HepG2 (cell line): ENCODE measurements around the gene TLR5. TPM values are rescaled to one million over a fixed set of nuclear protein-coding genes. Genes with fewer than 3 reads are reported as not detected.

Source experiments
- ATAC-seq: fragments of 200-7000 bp; cut with Tn5 transposase; 3 replicates; pipeline ENCODE4 v1.9.1; 2020; ENCODE audit warnings: mild to moderate bottlenecking, moderate library complexity
- BruUV-seq: library from RNA; stranded (reverse); fragments of 400-500 nt; replicated peaks from 2 replicates; lab custom pipeline; 2021; lab: Mats Ljungman, UMichigan
- CTCF ChIA-PET: fragments of 300-600 bp; formaldehyde crosslinking; extraction: SDS; loops from one replicate; lab custom pipeline; 2021; ENCODE audit warnings: low total read pairs, inconsistent platforms, low intra/inter-chr PET ratio; lab: Yijun Ruan, JAX
- POLR2A ChIA-PET: fragments of 350-600 bp; sonication (Branson Sonifier 250); formaldehyde crosslinking; loops from one replicate; lab custom pipeline; 2020; ENCODE audit warnings: antibody characterized with exemption, inconsistent platforms; lab: Yijun Ruan, JAX
- DNase-seq: peaks from one replicate; pipeline ENCODE4 v3.0.0-alpha.2; 2015; ENCODE audit warnings: low spot score
- FAIRE-seq: peaks from 3 replicates; lab custom pipeline; 2011; peaks lifted over from hg19 to GRCh38; lab: Jason Lieb, UNC
- H2AFZ ChIP-seq: one replicate; pipeline ENCODE4 v1.6.1; 2011; ENCODE audit warnings: low read length, inconsistent platforms
- H3K27ac ChIP-seq: fragments of 300-600 bp; 3 replicates; pipeline ENCODE4 v1.8.0; 2011; ENCODE audit warnings: mixed run types, mild to moderate bottlenecking, mixed read lengths, low read length, inconsistent platforms; ENCODE audit not compliant: insufficient read depth; ENCODE audit errors: extremely low read length
- H3K27me3 ChIP-seq, 2 experiments: fragments of 200-600 bp in 1 of 2; 2 replicates in 1 of 2; 3 replicates in 1 of 2; pipeline versions ENCODE4 v1.6.0 to v1.8.0; 2011; ENCODE audit warnings: low read length in 2 of 2, mild to moderate bottlenecking in 2 of 2, moderate library complexity in 2 of 2, inconsistent platforms in 1 of 2; ENCODE audit not compliant: insufficient read depth in 2 of 2, control insufficient read depth in 1 of 2
- H3K36me3 ChIP-seq, 2 experiments: fragments of 200-600 bp in 1 of 2; replicated peaks in 1 of 2; 2 replicates in 1 of 2; 3 replicates in 1 of 2; pipeline versions ENCODE4 v1.5.1 to v1.8.0; 2011; ENCODE audit warnings: low read length in 2 of 2, inconsistent platforms in 1 of 2; ENCODE audit not compliant: insufficient read depth in 2 of 2, control insufficient read depth in 1 of 2
- H3K4me1 ChIP-seq: 2 replicates; pipeline ENCODE4 v1.5.1; 2012; ENCODE audit warnings: low read length, inconsistent platforms; ENCODE audit not compliant: insufficient read depth
- H3K4me2 ChIP-seq: 2 replicates; pipeline ENCODE4 v1.6.0; 2011; ENCODE audit warnings: low read depth, low read length, inconsistent platforms
- H3K4me3 ChIP-seq, 3 experiments: fragments of 200-600 bp in 1 of 3; sonication (generic), shearing (Covaris generic) in 1 of 3; replicated peaks in 1 of 3; 2 replicates each; pipeline ENCODE4 v1.5.1; 2011 to 2016; ENCODE audit warnings: low read length in 3 of 3, inconsistent platforms in 2 of 3, low read depth in 2 of 3, mild to moderate bottlenecking in 2 of 3, control low read depth in 1 of 3, mixed read lengths in 1 of 3; ENCODE audit not compliant: insufficient read depth in 1 of 3
- H3K79me2 ChIP-seq: one replicate; pipeline ENCODE4 v1.6.1; 2011; ENCODE audit warnings: low read length, inconsistent platforms; ENCODE audit not compliant: insufficient read depth
- H3K9ac ChIP-seq: 2 replicates; pipeline ENCODE4 v1.6.0; 2011; ENCODE audit warnings: mild to moderate bottlenecking, low read depth, low read length, inconsistent platforms; ENCODE audit not compliant: insufficient read depth
- H3K9me3 ChIP-seq: 2 replicates; pipeline ENCODE4 v1.5.1; 2012; ENCODE audit warnings: mild to moderate bottlenecking, low read length
- H4K20me1 ChIP-seq: 2 replicates; pipeline ENCODE4 v1.6.0; 2011; ENCODE audit warnings: inconsistent platforms, mild to moderate bottlenecking, low read length, moderate library complexity; ENCODE audit not compliant: insufficient read depth
- USF2 ChIP-seq, 2 experiments: sonication (generic) in 1 of 2; formaldehyde crosslinking in 1 of 2; IDR thresholded peaks; 2 replicates each; pipeline versions ENCODE4 v1.5.1 to v1.6.1; 2011 to 2020; ENCODE audit warnings: borderline replicate concordance in 1 of 2, low read depth in 1 of 2, low read length in 1 of 2, mild to moderate bottlenecking in 1 of 2, missing genetic modification reagents in 1 of 2, moderate library complexity in 1 of 2
- ZBTB40 ChIP-seq, 2 experiments: fragments of 450-650 bp in 1 of 2; sonication (generic) in 1 of 2; formaldehyde crosslinking in 1 of 2; IDR thresholded peaks; 2 replicates each; pipeline versions ENCODE4 v1.6.1 to v1.8.0; 2016 to 2022; ENCODE audit warnings: antibody characterized with exemption in 1 of 2, mild to moderate bottlenecking in 1 of 2, missing genetic modification reagents in 1 of 2
- ZNF75D ChIP-seq: sonication (generic); formaldehyde crosslinking; IDR thresholded peaks from 2 replicates; pipeline ENCODE4 v1.8.1; 2023; ENCODE audit warnings: missing genetic modification reagents, mild to moderate bottlenecking, borderline replicate concordance
- WGBS: methylation state at CpG from one replicate; pipeline ENCODE4 v1.1.6; 2017; ENCODE audit warnings: low lambda C conversion rate; 5-methylcytosine and 5-hydroxymethylcytosine counted together
- in situ Hi-C: cut with HindIII; loops from 2 replicates; pipeline ENCODE4 v1.10.0; 2017; ENCODE audit warnings: low pct_unique_long_range_greater_than_20kb; ENCODE audit not compliant: extremely low pct_ligation_motif_present
- intact Hi-C: fragments of 100-400 bp; cut with micrococcal nuclease; formaldehyde crosslinking; loops from one replicate; pipeline ENCODE4 v1.10.0; 2022; ENCODE audit not compliant: unreplicated experiment
- polyA plus RNA-seq, 8 experiments: library from polyadenylated mRNA; depleted of rRNA in 3 of 8; stranded (reverse) in 7 of 8; unstranded in 1 of 8; fragments of >200 nt; fragmentation: Illumina TruSeq in 4 of 8; extraction: Trizol in 4 of 8; gene quantifications; 2 replicates each; pipeline versions ENCODE4 v1.2.1 to v1.2.3, GENCODE V29; 2011 to 2016; ENCODE audit warnings: low read depth in 4 of 8, missing spikeins in 1 of 8, mixed read lengths in 1 of 8; ENCODE audit not compliant: insufficient read depth in 1 of 8
- total RNA-seq, 5 experiments: library from RNA; depleted of rRNA; stranded (reverse); fragments of >200 nt; fragmentation: Illumina TruSeq; extraction: Trizol; gene quantifications; 2 replicates each; pipeline ENCODE4 v1.2.3, GENCODE V29; 2016; ENCODE audit warnings: low read depth in 1 of 5

TLR5 gene
- total and polyA plus RNA-seq, 2 of the 13 experiments (the other 11 are each of a cell fraction or from before 2014, with no cell fraction given): not detected

- intact Hi-C loops: no loop called here
- DNase-seq (no peak), FAIRE-seq (no peak), ATAC-seq (no peak)
- BruUV-seq: no TSS peak
- 64% methylated on average over 9 of the region's 9 CpGs for WGBS
- Histone ChIP-seq H3K36me3 (no peaks in the 10 kb centered on the region), H3K27me3 (peaks cover 0 to 10% of the 10 kb centered on the region in 2 experiments; a peak in 1 of 5 replicates), H3K9ac (no peak overlapping the region), H3K9me3 (no peaks in the 10 kb centered on the region), H3K79me2 (no peaks in the 10 kb centered on the region), H3K27ac (no peak overlapping the region), H2AFZ (no peak overlapping the region), H3K4me3 (no peak overlapping the region), H3K4me2 (no peak overlapping the region), H4K20me1 (no peaks in the 10 kb centered on the region), H3K4me1 (peaks cover under 1% of the 10 kb centered on the region; the same call in 1 of the 2 replicates)
- CTCF ChIA-PET: no interaction called here
- POLR2A ChIA-PET: no interaction called here
- no peak for TF ChIP-seq ZNF75D (CRISPR knock-in tag)
- no peak for TF ChIP-seq USF2 (IDR thresholded peaks at IDR 0.05; ENCODE audit: low read depth, low read length)
- TF ChIP-seq USF2 (CRISPR knock-in tag; IDR thresholded peaks at IDR 0.05; ENCODE audit: borderline replicate concordance): no peak
- peak; percentile 66; the same call in 1 of the 2 replicates for TF ChIP-seq ZBTB40 (IDR thresholded peaks at IDR 0.05)
- no peak for TF ChIP-seq ZBTB40 (CRISPR knock-in tag; IDR thresholded peaks at IDR 0.05)
- in situ Hi-C loops: no loop called here
Observed at GRCh38 chr1:223183268-223183862, 40.3 kb upstream of the TLR5 start.
